Measurements from ENCODE around the gene KBTBD2.
"Not testable (repeated sequence)": the region's sequence is repeated elsewhere in the genome, so short reads cannot be mapped to it uniquely, and the experiment has no call there.

The KBTBD2 gene

GRCh38 chr7:32892521-32893206, 1.1 kb upstream of the KBTBD2 start:
- DNase-seq, result peak in 4 of 5 experiments; percentile 17 to 83 (median 20)

GRCh38 chr7:32891800-32892520, 400 bp upstream of the KBTBD2 start:
- peak; percentile 96 to 99 (median 98) for DNase-seq

- no peak for DNase-seq
These were observed 842 bp downstream of the KBTBD2 start for GRCh38 chr7:32890793-32891042.

GRCh38 chr7:32890010-32890792, 1.4 kb downstream of the KBTBD2 start:
- DNase-seq, result peak in 3 of 5 experiments; percentile 35 to 91 (median 62)

GRCh38 chr7:32888505-32888904, 3.1 kb downstream of the KBTBD2 start:
- no peak for DNase-seq

- DNase-seq, result no peak
These were observed 4.2 kb downstream of the KBTBD2 start for GRCh38 chr7:32887395-32887794.

GRCh38 chr7:32881074-32881982, 10.2 kb downstream of the KBTBD2 start:
- no peak for DNase-seq

- DNase-seq, result no peak
These were observed 12.1 kb downstream of the KBTBD2 start for GRCh38 chr7:32879460-32879859.

- not testable (repeated sequence) for DNase-seq
These were observed 13.5 kb downstream of the KBTBD2 start for GRCh38 chr7:32878023-32878422.

- no peak for DNase-seq
These were observed 19.1 kb downstream of the KBTBD2 start for GRCh38 chr7:32872421-32872820.

GRCh38 chr7:32871624-32872371, 19.8 kb downstream of the KBTBD2 start:
- DNase-seq, result peak in 1 of 5 experiments; percentile 56

GRCh38 chr7:32870298-32870697, 21.3 kb downstream of the KBTBD2 start:
- DNase-seq, result no peak

- DNase-seq, result no peak
These were observed 21.8 kb downstream of the KBTBD2 start for GRCh38 chr7:32869716-32870115.

GRCh38 chr7:32868116-32868515, 23.4 kb downstream of the KBTBD2 start:
- DNase-seq, result no peak

GRCh38 chr7:32865448-32866030, 26.0 kb downstream of the KBTBD2 start:
- no peak for DNase-seq

- not testable (repeated sequence) for DNase-seq
These were observed 27.7 kb downstream of the KBTBD2 start for GRCh38 chr7:32863872-32864271.

GRCh38 chr7:32860090-32860489, 31.5 kb downstream of the KBTBD2 start:
- DNase-seq, result no peak

GRCh38 chr7:32858648-32859047, 32.9 kb downstream of the KBTBD2 start:
- no peak for DNase-seq

GRCh38 chr7:32857063-32857462, 34.5 kb downstream of the KBTBD2 start:
- DNase-seq, result not testable (repeated sequence)

- not testable (repeated sequence) for DNase-seq
These were observed 35.5 kb downstream of the KBTBD2 start for GRCh38 chr7:32855837-32856775.
